PC-9 (cell line): ENCODE data around the gene ADGRL4.
"Not testable (repeated sequence)": the region's sequence is repeated elsewhere in the genome, so short reads cannot be mapped to it uniquely, and the experiment has no call there.

Experiments used
- CTCF ChIP-seq: fragments of 200-600 bp; sonication (generic); conservative IDR thresholded peaks from 2 replicates; pipeline ENCODE4 v1.6.1; 2017; ENCODE audit warnings: mixed run types, antibody characterized with exemption, mild to moderate bottlenecking, moderate library complexity
- EZH2 ChIP-seq: fragments of 200-600 bp; sonication (generic); IDR thresholded peaks from 2 replicates; pipeline ENCODE4 v1.8.0; 2017; ENCODE audit warnings: antibody characterized with exemption, low read depth

- TF ChIP-seq CTCF, EZH2: not testable (repeated sequence)
These were observed 39.4 kb downstream of the ADGRL4 start for GRCh38 chr1:78967091-78967490.
